ENCODE results near the gene IFI27L2.

DNA sequence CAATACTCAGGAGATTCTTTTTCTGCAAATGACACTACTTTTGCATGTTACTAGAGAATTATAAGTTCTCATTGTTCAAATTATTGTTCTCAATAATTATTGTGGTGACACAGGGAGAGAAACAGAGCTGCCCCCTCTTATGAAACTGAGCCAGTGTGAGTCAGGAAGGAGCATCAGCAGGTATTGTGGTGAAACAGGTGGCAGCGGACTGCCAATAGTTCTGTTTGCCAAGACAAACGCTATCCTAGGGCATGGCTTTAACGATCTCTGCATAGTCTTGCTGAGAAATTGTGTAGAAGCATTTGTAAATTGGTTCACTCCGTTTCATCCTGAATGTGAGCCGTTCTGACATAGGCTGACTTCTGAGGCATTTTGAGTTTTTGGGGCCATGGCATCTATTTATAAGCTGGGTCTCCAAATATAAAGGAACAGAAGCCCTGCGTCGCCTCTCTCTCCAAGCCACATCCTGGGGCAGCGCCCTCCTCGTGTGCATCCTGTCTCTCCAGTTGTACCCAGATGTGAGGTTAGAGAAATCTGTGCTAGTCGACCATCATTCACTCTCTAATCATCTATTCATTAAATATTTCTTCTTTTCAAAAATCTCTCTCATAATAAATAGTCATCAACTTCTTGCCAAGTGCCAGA is 29.0 kb upstream of the IFI27L2 start:
- TF ChIP-seq, protein P1, sequence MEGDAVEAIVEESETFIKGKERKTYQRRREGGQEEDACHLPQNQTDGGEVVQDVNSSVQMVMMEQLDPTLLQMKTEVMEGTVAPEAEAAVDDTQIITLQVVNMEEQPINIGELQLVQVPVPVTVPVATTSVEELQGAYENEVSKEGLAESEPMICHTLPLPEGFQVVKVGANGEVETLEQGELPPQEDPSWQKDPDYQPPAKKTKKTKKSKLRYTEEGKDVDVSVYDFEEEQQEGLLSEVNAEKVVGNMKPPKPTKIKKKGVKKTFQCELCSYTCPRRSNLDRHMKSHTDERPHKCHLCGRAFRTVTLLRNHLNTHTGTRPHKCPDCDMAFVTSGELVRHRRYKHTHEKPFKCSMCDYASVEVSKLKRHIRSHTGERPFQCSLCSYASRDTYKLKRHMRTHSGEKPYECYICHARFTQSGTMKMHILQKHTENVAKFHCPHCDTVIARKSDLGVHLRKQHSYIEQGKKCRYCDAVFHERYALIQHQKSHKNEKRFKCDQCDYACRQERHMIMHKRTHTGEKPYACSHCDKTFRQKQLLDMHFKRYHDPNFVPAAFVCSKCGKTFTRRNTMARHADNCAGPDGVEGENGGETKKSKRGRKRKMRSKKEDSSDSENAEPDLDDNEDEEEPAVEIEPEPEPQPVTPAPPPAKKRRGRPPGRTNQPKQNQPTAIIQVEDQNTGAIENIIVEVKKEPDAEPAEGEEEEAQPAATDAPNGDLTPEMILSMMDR (IDR thresholded peaks at IDR 0.05) = no peak
- no peak for TF ChIP-seq ZFX (IDR thresholded peaks at IDR 0.05; ENCODE audit: borderline replicate concordance)

All from 22Rv1 (cell line).